GM19099 (cell line): ENCODE data around the gene FAM149B1.

Source experiments
- POLR2A ChIP-seq: IDR thresholded peaks from 3 replicates; pipeline ENCODE4 v1.6.1; 2011; ENCODE audit warnings: low read depth; ENCODE audit not compliant: insufficient read length; ENCODE audit errors: extremely low read depth

FAM149B1 gene

GRCh38 chr10:73246646-73247508, 79.0 kb downstream of the FAM149B1 start, which contains the start of gene DNAJC9:
Gene DNAJC9 (minus strand): TSS chr10:73247255. CDS start chr10:73247189, 66 bp downstream.
- peak; percentile 97 for TF ChIP-seq POLR2A

- TF ChIP-seq POLR2A, result no peak
Observed at GRCh38 chr10:73247509-73248258, 79.8 kb downstream of the FAM149B1 start.

- no peak for TF ChIP-seq POLR2A
Observed at GRCh38 chr10:73248259-73248724, 80.4 kb downstream of the FAM149B1 start.

GRCh38 chr10:73251683-73252444, 83.9 kb downstream of the FAM149B1 start:
- no peak for TF ChIP-seq POLR2A

DNA sequence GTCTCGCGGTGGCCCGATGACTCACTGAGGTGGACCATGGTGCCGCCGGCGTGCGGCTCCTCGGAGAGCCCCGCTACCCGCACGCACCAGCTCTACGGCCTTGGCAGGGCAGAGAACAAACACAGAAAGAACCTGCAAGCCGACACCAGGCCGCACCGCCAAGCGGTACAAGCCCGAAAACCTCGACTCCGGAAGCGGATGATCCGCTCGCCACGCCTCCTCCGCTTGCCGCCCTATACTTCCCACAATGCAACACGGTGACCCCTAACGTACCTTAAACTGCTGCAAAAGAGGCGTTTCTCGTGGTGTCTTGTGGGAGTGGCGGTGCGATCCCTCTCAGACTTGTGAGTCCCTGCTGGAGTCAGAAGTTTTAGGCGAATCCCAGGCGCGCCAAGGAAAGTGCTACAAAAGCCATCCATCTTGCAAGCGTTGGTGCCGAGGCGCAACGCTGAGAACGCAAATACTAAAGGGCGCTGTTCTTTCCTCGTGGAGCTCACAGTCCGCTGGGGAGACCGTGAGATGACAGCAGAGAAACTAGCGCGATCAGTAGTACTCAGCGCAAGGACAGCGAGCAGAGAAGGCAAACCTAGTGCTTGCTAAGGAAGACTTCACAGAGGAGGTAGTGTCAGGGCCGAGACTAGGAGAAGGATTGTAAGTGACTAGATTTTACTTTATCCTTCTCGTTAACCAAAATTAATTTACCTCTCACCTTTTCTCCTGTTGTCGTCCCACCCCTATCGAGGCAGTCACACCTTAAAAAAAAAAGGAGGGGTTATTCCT, 84.7 kb downstream of the FAM149B1 start, which contains the start of gene MRPS16:
Gene MRPS16 (minus strand): TSS at position 200 of the 780 bp plus-strand sequence. CDS start 162 bp downstream, at position 38.
- TF ChIP-seq POLR2A, result peak; percentile 97

DNA sequence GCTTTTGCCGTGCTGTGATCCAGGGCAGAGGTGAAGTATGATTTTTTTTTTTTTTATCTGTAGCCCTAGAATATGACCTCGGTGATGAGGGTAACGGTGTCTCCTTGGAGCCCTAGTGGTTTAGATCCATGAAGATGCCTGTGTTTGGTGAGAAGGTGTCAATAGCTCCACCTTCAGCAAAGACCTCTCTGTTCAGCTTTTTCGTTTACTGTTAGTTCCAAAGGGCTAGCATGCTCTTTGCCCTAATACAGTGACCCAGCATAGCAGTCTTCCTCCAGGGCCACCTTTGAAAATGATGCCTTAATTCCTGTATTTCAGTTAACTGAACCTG, 85.3 kb downstream of the FAM149B1 start:
- no peak for TF ChIP-seq POLR2A

- TF ChIP-seq POLR2A, result no peak
Observed at GRCh38 chr10:73261362-73261995, 93.6 kb downstream of the FAM149B1 start.

- no peak for TF ChIP-seq POLR2A
Observed at GRCh38 chr10:73262105-73262730, 94.3 kb downstream of the FAM149B1 start.

DNA sequence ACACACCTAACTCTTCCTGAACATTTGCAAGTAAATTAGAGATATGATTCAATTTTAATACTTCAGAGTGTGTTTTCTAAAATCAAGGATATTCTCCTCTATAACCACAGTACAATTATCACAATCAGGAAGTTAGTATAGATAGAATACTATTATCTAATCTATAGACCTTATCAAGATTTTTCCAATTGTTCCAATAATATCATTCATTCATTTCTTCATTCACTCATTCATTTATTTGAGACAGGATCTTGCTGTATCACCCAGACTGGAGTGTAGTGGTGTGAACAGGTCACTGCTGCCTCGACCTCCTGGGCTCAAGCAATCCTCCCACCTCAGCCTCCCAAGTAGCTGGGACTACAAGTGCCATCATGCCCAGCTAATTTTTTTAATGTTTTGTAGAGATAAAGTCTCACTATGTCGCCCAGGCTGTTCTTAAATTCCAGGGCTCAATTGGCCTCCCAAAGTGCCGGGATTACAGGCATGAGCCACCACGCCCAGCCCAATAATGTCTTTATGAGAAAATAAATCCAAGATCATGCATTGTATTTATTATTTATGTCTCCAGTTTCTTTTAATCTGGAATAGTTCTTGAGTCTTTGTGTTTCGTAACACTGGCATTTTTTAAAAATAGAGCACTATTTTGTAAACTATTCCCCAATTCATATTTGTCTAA, 95.1 kb downstream of the FAM149B1 start:
- TF ChIP-seq POLR2A, result no peak

DNA sequence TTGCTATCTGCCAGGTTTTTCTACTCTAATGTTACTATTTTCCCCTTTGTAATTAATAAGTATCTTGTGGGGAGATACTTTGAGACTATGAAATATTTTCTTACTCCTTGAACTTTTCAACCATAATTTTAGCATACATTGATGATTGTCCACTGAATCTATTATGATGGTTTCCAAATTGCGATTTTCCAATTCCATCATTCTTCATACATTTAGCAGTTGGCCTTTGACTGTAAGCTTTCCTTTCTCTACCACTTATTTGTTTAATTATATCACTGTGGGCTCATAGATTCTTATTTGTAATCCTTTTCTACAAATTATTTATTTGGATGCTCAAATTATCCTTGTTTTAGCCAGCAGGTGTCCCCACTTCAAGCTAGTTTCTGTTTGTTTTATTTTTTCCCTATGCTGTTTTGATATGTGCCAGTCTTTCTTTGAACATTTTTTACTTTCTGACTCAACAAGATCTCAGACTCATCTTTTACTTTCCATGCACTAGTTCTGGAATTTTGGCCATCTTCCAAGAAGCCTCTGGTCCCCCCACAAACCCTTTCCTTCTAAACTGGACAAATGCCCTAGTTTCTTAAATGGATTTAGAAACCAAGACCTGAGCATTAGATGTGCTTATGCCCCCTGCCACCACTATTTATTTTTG, 95.9 kb downstream of the FAM149B1 start:
- no peak for TF ChIP-seq POLR2A

- no peak for TF ChIP-seq POLR2A
Observed at GRCh38 chr10:73264423-73264822, 96.5 kb downstream of the FAM149B1 start.

DNA sequence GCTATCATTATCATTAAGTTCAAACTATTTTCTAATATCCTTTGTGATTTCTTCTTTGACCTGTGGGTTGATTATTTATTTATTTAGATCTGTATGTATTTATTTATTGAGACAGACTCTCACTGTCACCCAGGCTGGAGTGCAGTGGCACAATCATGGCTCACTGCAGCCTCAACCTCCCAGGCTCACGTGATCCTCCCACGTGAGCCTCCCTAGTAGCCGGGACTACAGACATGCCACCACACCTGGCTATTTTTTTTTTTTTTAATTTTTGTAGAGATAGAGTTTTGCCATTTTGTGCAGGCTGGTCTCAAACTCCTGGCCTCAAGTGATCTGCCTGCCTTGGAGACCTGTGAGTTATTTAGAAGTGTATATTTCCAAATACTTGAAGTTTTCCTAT, 113.2 kb downstream of the FAM149B1 start:
- TF ChIP-seq POLR2A, result no peak
